Calu3 (cell line): Measurements from ENCODE around the gene OLFM2. TPM values are rescaled to one million over a fixed set of nuclear protein-coding genes. Genes with fewer than 3 reads are reported as not detected.

ENCODE experiments used
- BruUV-seq: library from RNA; stranded (reverse); fragments of 400-500 nt; replicated peaks from 2 replicates; lab custom pipeline; 2021; lab: Mats Ljungman, UMichigan
- CTCF ChIA-PET: fragments of 300-600 bp; sonication (Branson Sonifier 250); formaldehyde crosslinking; loops from one replicate; lab custom pipeline; 2022; ENCODE audit warnings: antibody characterized with exemption; lab: Charles Lee
- DNase-seq: peaks from one replicate; pipeline ENCODE4 v3.0.0; 2022
- H3K27ac Mint-ChIP-seq: one replicate; pipeline ENCODE4 v1.8.0; 2022; ENCODE audit warnings: mixed read lengths; ENCODE audit not compliant: unreplicated experiment
- H3K27me3 Mint-ChIP-seq: one replicate; pipeline ENCODE4 v1.8.0; 2022; ENCODE audit warnings: mixed read lengths; ENCODE audit not compliant: unreplicated experiment
- H3K36me3 Mint-ChIP-seq: one replicate; pipeline ENCODE4 v1.8.0; 2022; ENCODE audit warnings: mild to moderate bottlenecking, moderate library complexity, mixed read lengths; ENCODE audit not compliant: insufficient read depth, unreplicated experiment
- H3K4me1 Mint-ChIP-seq: one replicate; pipeline ENCODE4 v1.8.0; 2022; ENCODE audit warnings: mild to moderate bottlenecking, low read depth, mixed read lengths; ENCODE audit not compliant: unreplicated experiment
- H3K4me3 Mint-ChIP-seq: one replicate; pipeline ENCODE4 v1.8.0; 2022; ENCODE audit warnings: mild to moderate bottlenecking, low read depth, moderate library complexity, mixed read lengths; ENCODE audit not compliant: unreplicated experiment
- H3K9me3 Mint-ChIP-seq: one replicate; pipeline ENCODE4 v1.8.0; 2022; ENCODE audit warnings: low read depth, mixed read lengths; ENCODE audit not compliant: unreplicated experiment
- CTCF ChIP-seq: fragments of 200-600 bp; IDR thresholded peaks from one replicate; pipeline ENCODE4 v1.8.0; 2022; ENCODE audit warnings: antibody characterized with exemption; ENCODE audit not compliant: unreplicated experiment
- intact Hi-C: fragments of 100-400 bp; cut with micrococcal nuclease; formaldehyde crosslinking; loops from one replicate; pipeline ENCODE4 v1.10.0; 2022; ENCODE audit not compliant: unreplicated experiment
- total RNA-seq: library from RNA; stranded (reverse); gene quantifications from 2 replicates; pipeline ENCODE4 v1.2.3, GENCODE V29; 2022

Gene OLFM2
- total RNA-seq, 1 experiment from 2014 or later = 11.2 TPM

GRCh38 chr19:9872618-9873242 lies 63.6 kb downstream of the OLFM2 start:
- TF ChIP-seq CTCF = no peak
- H3K4me1 Mint-ChIP-seq = no peaks in the 10 kb centered on the region
- no peaks in the 10 kb centered on the region for H3K9me3 Mint-ChIP-seq
- no peak overlapping the region for H3K4me3 Mint-ChIP-seq
- no peaks in the 10 kb centered on the region for H3K36me3 Mint-ChIP-seq
- no peak for DNase-seq
- no TSS peak for BruUV-seq
- H3K27me3 Mint-ChIP-seq = no peaks in the 10 kb centered on the region
- CTCF ChIA-PET = no interaction called here
- intact Hi-C loops = no loop called here
- no peak overlapping the region for H3K27ac Mint-ChIP-seq

GRCh38 chr19:9871626-9872338 lies 64.5 kb downstream of the OLFM2 start:
- Mint-ChIP-seq H3K27ac (no peak overlapping the region), H3K4me1 (no peaks in the 10 kb centered on the region)
- CTCF ChIA-PET = no interaction called here

GRCh38 chr19:9868983-9869617 lies 67.2 kb downstream of the OLFM2 start:
- TF ChIP-seq CTCF = no peak

More at GRCh38 chr19:9871626-9872338, 64.5 kb downstream of the OLFM2 start:
- H3K4me3 Mint-ChIP-seq = no peak overlapping the region
- no peaks in the 10 kb centered on the region for H3K9me3 Mint-ChIP-seq
- H3K36me3 Mint-ChIP-seq = no peaks in the 10 kb centered on the region
- TF ChIP-seq CTCF = no peak
- no peaks in the 10 kb centered on the region for H3K27me3 Mint-ChIP-seq
- intact Hi-C loops = no loop called here
- no peak for DNase-seq
- no TSS peak for BruUV-seq

GRCh38 chr19:9865732-9866501 lies 70.4 kb downstream of the OLFM2 start:
- no peaks in the 10 kb centered on the region for H3K9me3 Mint-ChIP-seq
- H3K4me1 Mint-ChIP-seq = no peaks in the 10 kb centered on the region
- no peak for DNase-seq
- no peak for TF ChIP-seq CTCF
- peaks cover 3% of the 10 kb centered on the region for H3K36me3 Mint-ChIP-seq
- H3K27ac Mint-ChIP-seq = no peak overlapping the region
- intact Hi-C loops = no loop called here
- no TSS peak for BruUV-seq
- H3K27me3 Mint-ChIP-seq = no peaks in the 10 kb centered on the region
- CTCF ChIA-PET = interaction anchor here (0.7 kb wide), 1 partner anchor 93 kb away, joined by 3 read pairs; no protein-coding TSS in a partner anchor
- no peak overlapping the region for H3K4me3 Mint-ChIP-seq

More at GRCh38 chr19:9868983-9869617, 67.2 kb downstream of the OLFM2 start:
- no peak overlapping the region for H3K27ac Mint-ChIP-seq
- no peaks in the 10 kb centered on the region for H3K27me3 Mint-ChIP-seq
- CTCF ChIA-PET = no interaction called here
- H3K4me1 Mint-ChIP-seq = no peaks in the 10 kb centered on the region
- no peak for DNase-seq
- no peaks in the 10 kb centered on the region for H3K36me3 Mint-ChIP-seq
- H3K9me3 Mint-ChIP-seq = no peaks in the 10 kb centered on the region
- intact Hi-C loops = no loop called here
- BruUV-seq = no TSS peak
- no peak overlapping the region for H3K4me3 Mint-ChIP-seq
